GM12892 (cell line): ENCODE measurements around the gene SDHAF3.

ENCODE experiments used
- POLR2A ChIP-seq: IDR thresholded peaks from 2 replicates; pipeline ENCODE4 v1.6.1; 2011; ENCODE audit warnings: low read depth, low read length, control low read depth
- POLR2AphosphoS5 ChIP-seq: IDR thresholded peaks from 2 replicates; pipeline ENCODE4 v1.6.1; 2011; ENCODE audit warnings: low read depth, low read length, control low read depth
- TAF1 ChIP-seq: IDR thresholded peaks from 2 replicates; pipeline ENCODE4 v1.6.1; 2011; ENCODE audit warnings: low read depth, mild to moderate bottlenecking, control low read depth, low read length, borderline replicate concordance

GRCh38 chr7:97117035-97117371, 495 bp upstream of the SDHAF3 start:
- TF ChIP-seq TAF1 (no peak), POLR2A (no peak), POLR2AphosphoS5 (no peak)
